Esophagus squamous epithelium (tissue), 5 donors: ENCODE data around the gene NHS. TPM values are rescaled to one million over a fixed set of nuclear protein-coding genes. Genes with fewer than 3 reads are reported as not detected.
"Not testable (repeated sequence)": the region's sequence is repeated elsewhere in the genome, so short reads cannot be mapped to it uniquely, and the experiment has no call there.

Source experiments
- DNase-seq: peaks from one replicate; lab custom pipeline; 2025; lab: John Stamatoyannopoulos, UW
- H3K27ac ChIP-seq, 4 donors: fragments of 200-600 bp; sonication (generic); one replicate each; pipeline ENCODE4 v1.5.1; 2016 to 2019; ENCODE audit warnings: mild to moderate bottlenecking in 1 of 4
- H3K27me3 ChIP-seq, 4 donors: fragments of 200-600 bp; sonication (generic); 1 replicate in 3 of 4; 2 replicates in 1 of 4; pipeline versions ENCODE4 v1.5.1 to v1.6.0; 2017 to 2021; ENCODE audit warnings: antibody characterized with exemption in 1 of 4
- H3K36me3 ChIP-seq, 3 donors: fragments of 200-600 bp; sonication (generic); one replicate each; pipeline ENCODE4 v1.5.1; 2016 to 2019
- H3K4me1 ChIP-seq, 3 donors: fragments of 200-600 bp; sonication (generic); one replicate each; pipeline ENCODE4 v1.5.1; 2017 to 2019
- H3K4me3 ChIP-seq, 4 donors: fragments of 200-600 bp; sonication (generic); 1 replicate in 3 of 4; 2 replicates in 1 of 4; pipeline ENCODE4 v1.5.1; 2016 to 2019; ENCODE audit warnings: mild to moderate bottlenecking in 2 of 4, moderate library complexity in 1 of 4
- H3K9me3 ChIP-seq, 3 donors: fragments of 200-600 bp; sonication (generic); one replicate each; pipeline ENCODE4 v1.5.1; 2016 to 2019
- POLR2A ChIP-seq, 4 donors: fragments of 450-650 bp; IDR thresholded peaks; one replicate each; pipeline ENCODE4 v1.6.1; 2017; ENCODE audit warnings: antibody characterized with exemption in 4 of 4, mild to moderate bottlenecking in 4 of 4, moderate library complexity in 3 of 4
- WGBS, 2 donors: methylation state at CpG; one replicate each; pipeline ENCODE4 v1.1.5; 2018; 5-methylcytosine and 5-hydroxymethylcytosine counted together
- intact Hi-C: fragments of 100-400 bp; cut with DNase I; formaldehyde crosslinking; loops from one replicate; pipeline ENCODE4 v1.15.0; 2022
- total RNA-seq, 4 donors: library from RNA; depleted of rRNA; stranded (reverse); fragments of >200 nt; gene quantifications; one replicate each; pipeline ENCODE4 v1.1.0, GENCODE V29; 2016
- TF ChIP-seq, protein P1 (sequence below), 6 experiments: fragments of 450-650 bp in 4 of 6; fragments of 200-600 bp in 2 of 6; sonication (generic) in 2 of 6; IDR thresholded peaks; one replicate each; pipeline ENCODE4 v1.5.1; 2016 to 2019; ENCODE audit warnings: antibody characterized with exemption in 6 of 6, mild to moderate bottlenecking in 4 of 6, moderate library complexity in 4 of 6
- donor health status: DM: yes; HTN: yes; CAD: no.

Gene NHS
- total RNA-seq, 4 donors from 2014 or later = 1.2 to 3.4 (median 2.6) TPM

DNA sequence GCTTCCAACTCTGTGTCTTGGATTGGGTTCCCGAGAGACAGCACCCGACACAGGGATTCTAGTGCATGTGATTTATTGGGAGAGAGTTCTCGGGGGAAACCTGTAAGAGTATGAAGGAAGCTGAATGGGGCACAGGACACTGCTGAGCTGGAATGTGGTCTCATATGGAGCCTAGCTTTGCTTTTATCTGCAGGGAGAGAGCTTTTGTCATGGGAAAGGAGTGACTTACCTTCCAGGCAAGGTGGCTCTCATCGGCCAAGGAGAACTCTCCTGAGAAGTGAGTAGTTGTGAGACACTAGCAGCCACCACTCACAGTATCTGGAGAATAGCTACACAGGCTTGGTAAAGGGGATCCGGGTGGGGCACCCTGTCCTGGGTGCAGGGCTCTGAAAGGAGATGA lies 124.5 kb downstream of the NHS start:
- Histone ChIP-seq H3K4me1 (peaks cover 0 to 47% (median 2%) of the 10 kb centered on the region in 3 donors), H3K36me3 (no peaks in the 10 kb centered on the region), H3K4me3 (no peak overlapping the region), H3K27ac (no peak overlapping the region), H3K9me3 (no peaks in the 10 kb centered on the region), H3K27me3 (no peaks in the 10 kb centered on the region)
- TF ChIP-seq, protein P1, sequence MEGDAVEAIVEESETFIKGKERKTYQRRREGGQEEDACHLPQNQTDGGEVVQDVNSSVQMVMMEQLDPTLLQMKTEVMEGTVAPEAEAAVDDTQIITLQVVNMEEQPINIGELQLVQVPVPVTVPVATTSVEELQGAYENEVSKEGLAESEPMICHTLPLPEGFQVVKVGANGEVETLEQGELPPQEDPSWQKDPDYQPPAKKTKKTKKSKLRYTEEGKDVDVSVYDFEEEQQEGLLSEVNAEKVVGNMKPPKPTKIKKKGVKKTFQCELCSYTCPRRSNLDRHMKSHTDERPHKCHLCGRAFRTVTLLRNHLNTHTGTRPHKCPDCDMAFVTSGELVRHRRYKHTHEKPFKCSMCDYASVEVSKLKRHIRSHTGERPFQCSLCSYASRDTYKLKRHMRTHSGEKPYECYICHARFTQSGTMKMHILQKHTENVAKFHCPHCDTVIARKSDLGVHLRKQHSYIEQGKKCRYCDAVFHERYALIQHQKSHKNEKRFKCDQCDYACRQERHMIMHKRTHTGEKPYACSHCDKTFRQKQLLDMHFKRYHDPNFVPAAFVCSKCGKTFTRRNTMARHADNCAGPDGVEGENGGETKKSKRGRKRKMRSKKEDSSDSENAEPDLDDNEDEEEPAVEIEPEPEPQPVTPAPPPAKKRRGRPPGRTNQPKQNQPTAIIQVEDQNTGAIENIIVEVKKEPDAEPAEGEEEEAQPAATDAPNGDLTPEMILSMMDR (IDR thresholded peaks at IDR 0.05) = no peak
- no peak for TF ChIP-seq POLR2A (IDR thresholded peaks at IDR 0.05)
- intact Hi-C loops = no loop called here
- no peak for DNase-seq
- 79 to 100% methylated on average over 2 to 3 of the region's 5 CpGs for WGBS, 2 donors

DNA sequence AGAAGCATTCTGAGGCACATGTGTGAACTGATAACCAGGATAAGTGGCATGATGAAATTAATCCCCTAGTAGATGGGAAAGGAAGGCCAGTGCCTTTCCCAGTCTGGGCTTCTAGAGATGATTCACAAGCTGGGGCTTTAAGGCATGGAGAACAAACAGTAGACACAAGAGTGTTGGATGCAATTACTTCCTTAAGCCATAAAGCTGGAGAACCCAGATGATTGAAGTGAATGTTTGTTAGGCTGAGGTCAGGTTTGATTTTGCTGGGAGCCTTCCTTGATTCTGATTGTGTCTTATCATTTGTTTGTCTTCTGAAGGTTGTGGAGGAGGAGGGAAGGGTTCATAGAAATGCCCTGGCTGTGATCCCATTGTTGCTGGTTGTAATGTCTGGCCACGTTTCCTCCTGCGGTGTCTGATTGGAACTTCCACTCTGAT lies 125.2 kb downstream of the NHS start:
- no peak for DNase-seq
- no peaks in the 10 kb centered on the region for H3K36me3 ChIP-seq
- no peaks in the 10 kb centered on the region for H3K9me3 ChIP-seq
- no peak overlapping the region for H3K27ac ChIP-seq
- no peaks in the 10 kb centered on the region for H3K27me3 ChIP-seq
- H3K4me3 ChIP-seq = no peak overlapping the region
- 33 to 40% methylated on average over 1 to 2 of the region's 2 CpGs for WGBS, 2 donors
- intact Hi-C loops = no loop called here
- TF ChIP-seq, protein P1 (IDR thresholded peaks at IDR 0.05) = no peak
- no peak for TF ChIP-seq POLR2A (IDR thresholded peaks at IDR 0.05)
- H3K4me1 ChIP-seq = peaks cover 0 to 41% (median 0%) of the 10 kb centered on the region in 3 donors

- no peak overlapping the region for H3K27ac ChIP-seq
- peaks cover 0 to 25% (median 0%) of the 10 kb centered on the region in 3 donors for H3K4me1 ChIP-seq
- WGBS, 2 donors = 34 to 51% methylated on average over 6 of the region's 6 CpGs
- no peak for TF ChIP-seq POLR2A (IDR thresholded peaks at IDR 0.05)
- TF ChIP-seq, protein P1 (IDR thresholded peaks at IDR 0.05) = no peak
- H3K4me3 ChIP-seq = no peak overlapping the region
- intact Hi-C loops = no loop called here
- no peaks in the 10 kb centered on the region for H3K27me3 ChIP-seq
- no peak for DNase-seq
- H3K36me3 ChIP-seq = no peaks in the 10 kb centered on the region
- peaks cover 0 to 10% (median 0%) of the 10 kb centered on the region in 3 donors for H3K9me3 ChIP-seq
These were observed 126.7 kb downstream of the NHS start for GRCh38 chrX:17501746-17502145.

GRCh38 chrX:17506352-17506751 lies 131.4 kb downstream of the NHS start:
- H3K36me3 ChIP-seq, H3K4me3 ChIP-seq, intact Hi-C loops, DNase-seq, H3K27me3 ChIP-seq, H3K4me1 ChIP-seq, H3K27ac ChIP-seq: not testable (repeated sequence)
- peaks cover 0 to 13% (median 0%) of the 10 kb centered on the region in 3 donors for H3K9me3 ChIP-seq
- WGBS, 2 donors = 78 to 83% methylated on average over 2 to 3 of the region's 3 CpGs

- no peak for DNase-seq
- Histone ChIP-seq H3K36me3 (no peaks in the 10 kb centered on the region), H3K27me3 (no peaks in the 10 kb centered on the region), H3K4me3 (no peak overlapping the region), H3K27ac (no peak overlapping the region), H3K4me1 (peaks cover 0 to 36% (median 0%) of the 10 kb centered on the region in 3 donors), H3K9me3 (peaks cover 0 to 4% (median 0%) of the 10 kb centered on the region in 3 donors)
- no peak for TF ChIP-seq POLR2A (IDR thresholded peaks at IDR 0.05)
- TF ChIP-seq, protein P1 (IDR thresholded peaks at IDR 0.05) = no peak
- WGBS, 2 donors = 54 to 92% methylated on average over 1 of the region's 1 CpG
- intact Hi-C loops = no loop called here
These were observed 136.6 kb downstream of the NHS start for GRCh38 chrX:17511556-17511955.

GRCh38 chrX:17519358-17519757 lies 144.4 kb downstream of the NHS start:
- Histone ChIP-seq H3K4me1 (peaks cover 0 to 22% (median 0%) of the 10 kb centered on the region in 3 donors), H3K4me3 (peak overlapping the region in 1 of 4 donors; percentile 12), H3K27me3 (no peaks in the 10 kb centered on the region), H3K27ac (peak overlapping the region in 3 of 4 donors; percentile 29 to 62 (median 31)), H3K36me3 (no peaks in the 10 kb centered on the region), H3K9me3 (no peaks in the 10 kb centered on the region)
- WGBS, 2 donors = 57 to 64% methylated on average over 6 to 7 of the region's 7 CpGs
- intact Hi-C loops = no loop called here
- TF ChIP-seq POLR2A (IDR thresholded peaks at IDR 0.05) = no peak
- TF ChIP-seq, protein P1 (IDR thresholded peaks at IDR 0.05) = no peak
- no peak for DNase-seq
